SK-N-SH treated with all-trans-retinoic acid at 6 μM for 48 hours (cell line): ENCODE data around the gene ALDH1A2.

Source experiments
- BACH2 ChIP-seq: fragments of 250-450 bp; sonication (Bioruptor Pico); IDR thresholded peaks from 2 replicates; pipeline ENCODE4 v1.9.0; 2021; ENCODE audit warnings: mild to moderate bottlenecking, borderline replicate concordance
- GLIS3 ChIP-seq: fragments of 250-450 bp; sonication (Bioruptor Pico); IDR thresholded peaks from 2 replicates; pipeline ENCODE4 v1.5.0; 2020; ENCODE audit warnings: mild to moderate bottlenecking, moderate library complexity
- RARB ChIP-seq: fragments of 250-450 bp; sonication (Bioruptor Pico); IDR thresholded peaks from 2 replicates; pipeline ENCODE4 v1.8.0; 2021; ENCODE audit warnings: mild to moderate bottlenecking, moderate library complexity
- TOX ChIP-seq: fragments of 250-450 bp; sonication (Bioruptor Pico); IDR thresholded peaks from 2 replicates; pipeline ENCODE4 v1.8.0; 2021; ENCODE audit warnings: mild to moderate bottlenecking, moderate library complexity, borderline replicate concordance
- ZNF70 ChIP-seq: fragments of 450-650 bp; formaldehyde crosslinking; IDR thresholded peaks from 2 replicates; pipeline ENCODE4 v1.5.0; 2020; ENCODE audit warnings: mild to moderate bottlenecking, moderate library complexity
- TF ChIP-seq, protein P1 (sequence below): fragments of 250-450 bp; sonication (Bioruptor Pico); IDR thresholded peaks from 2 replicates; pipeline ENCODE4 v1.5.1; 2020; ENCODE audit warnings: low read depth, mild to moderate bottlenecking, moderate library complexity

DNA sequence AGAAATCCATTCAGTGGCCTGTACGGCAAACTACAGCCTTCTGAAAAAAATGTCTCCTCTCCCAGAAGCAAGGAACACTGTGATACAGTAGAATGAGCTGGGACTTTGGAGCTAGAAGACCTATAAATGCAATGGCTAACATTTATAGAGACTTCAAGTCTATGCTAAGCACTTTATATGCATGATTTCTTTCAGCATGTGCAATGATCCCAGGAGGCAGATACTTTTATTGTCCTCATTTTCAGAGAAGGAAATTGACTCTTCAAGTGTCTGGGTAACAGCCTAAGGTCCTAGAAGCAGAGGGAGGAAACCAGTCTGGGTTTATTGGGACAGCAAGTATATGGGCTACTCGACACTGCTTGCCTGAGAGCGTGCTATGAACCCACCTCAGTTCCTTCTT lies 140.9 kb downstream of the ALDH1A2 start:
- no peak for TF ChIP-seq RARB (CRISPR knock-in tag)
- no peak for TF ChIP-seq ZNF70 (CRISPR knock-in tag)
- no peak for TF ChIP-seq BACH2 (CRISPR knock-in tag)
- no peak for TF ChIP-seq TOX
- TF ChIP-seq GLIS3 (CRISPR knock-in tag) = no peak
- TF ChIP-seq, protein P1, sequence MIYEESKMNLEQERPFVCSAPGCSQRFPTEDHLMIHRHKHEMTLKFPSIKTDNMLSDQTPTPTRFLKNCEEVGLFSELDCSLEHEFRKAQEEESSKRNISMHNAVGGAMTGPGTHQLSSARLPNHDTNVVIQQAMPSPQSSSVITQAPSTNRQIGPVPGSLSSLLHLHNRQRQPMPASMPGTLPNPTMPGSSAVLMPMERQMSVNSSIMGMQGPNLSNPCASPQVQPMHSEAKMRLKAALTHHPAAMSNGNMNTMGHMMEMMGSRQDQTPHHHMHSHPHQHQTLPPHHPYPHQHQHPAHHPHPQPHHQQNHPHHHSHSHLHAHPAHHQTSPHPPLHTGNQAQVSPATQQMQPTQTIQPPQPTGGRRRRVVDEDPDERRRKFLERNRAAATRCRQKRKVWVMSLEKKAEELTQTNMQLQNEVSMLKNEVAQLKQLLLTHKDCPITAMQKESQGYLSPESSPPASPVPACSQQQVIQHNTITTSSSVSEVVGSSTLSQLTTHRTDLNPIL (CRISPR knock-in tag) = no peak
